SW 1271 (cell line): ENCODE measurements around the gene CORO1C.
"Not testable (repeated sequence)": the region's sequence is repeated elsewhere in the genome, so short reads cannot be mapped to it uniquely, and the experiment has no call there.

ENCODE experiments used
- DNase-seq, 2 experiments: peaks; one replicate each; lab custom pipeline; 2025; lab: John Stamatoyannopoulos, UW

CORO1C gene

DNA sequence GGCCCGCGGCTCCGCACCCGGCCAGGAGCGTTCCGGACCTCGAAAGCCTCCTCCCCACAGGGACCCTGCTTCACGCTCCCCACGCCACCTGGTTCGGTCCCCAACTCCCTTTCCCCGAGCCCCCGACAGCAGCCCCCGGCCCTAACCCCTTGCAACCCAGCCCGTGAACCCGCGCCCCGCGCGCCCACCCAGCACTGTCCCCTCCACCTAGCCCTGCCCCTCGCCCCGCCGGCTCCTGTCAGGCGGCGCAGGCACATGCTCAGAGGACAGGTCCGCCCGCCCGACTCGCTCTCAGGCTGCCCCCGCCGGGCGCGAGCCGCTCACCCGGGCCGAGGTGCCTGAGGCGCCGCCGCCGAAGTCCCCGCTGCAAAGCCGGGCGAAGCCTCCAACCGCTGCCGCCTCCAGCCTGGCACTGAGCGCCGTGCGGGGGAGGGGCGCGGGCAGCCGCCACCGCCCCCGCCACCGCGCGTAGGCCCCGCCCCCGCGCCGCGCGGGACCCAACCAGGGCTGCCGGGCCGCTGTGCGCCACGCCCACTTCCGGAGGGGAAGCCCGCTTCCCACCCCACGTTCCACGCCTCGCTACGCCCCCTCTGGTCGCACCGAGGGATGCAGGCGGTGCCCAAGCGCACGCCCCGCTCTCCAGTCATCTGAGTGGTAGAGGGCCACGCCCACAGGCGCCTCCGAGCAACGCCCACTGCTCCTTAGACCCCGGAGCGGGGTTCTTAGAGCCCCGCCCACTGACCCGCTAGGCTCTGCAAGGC is at the start of gene CORO1C:
Gene CORO1C (minus strand): TSS at position 414 of the 761 bp plus-strand sequence. CDS start 30,200 bp downstream, outside the sequence.
- peak; percentile 91 to 97 for DNase-seq

DNA sequence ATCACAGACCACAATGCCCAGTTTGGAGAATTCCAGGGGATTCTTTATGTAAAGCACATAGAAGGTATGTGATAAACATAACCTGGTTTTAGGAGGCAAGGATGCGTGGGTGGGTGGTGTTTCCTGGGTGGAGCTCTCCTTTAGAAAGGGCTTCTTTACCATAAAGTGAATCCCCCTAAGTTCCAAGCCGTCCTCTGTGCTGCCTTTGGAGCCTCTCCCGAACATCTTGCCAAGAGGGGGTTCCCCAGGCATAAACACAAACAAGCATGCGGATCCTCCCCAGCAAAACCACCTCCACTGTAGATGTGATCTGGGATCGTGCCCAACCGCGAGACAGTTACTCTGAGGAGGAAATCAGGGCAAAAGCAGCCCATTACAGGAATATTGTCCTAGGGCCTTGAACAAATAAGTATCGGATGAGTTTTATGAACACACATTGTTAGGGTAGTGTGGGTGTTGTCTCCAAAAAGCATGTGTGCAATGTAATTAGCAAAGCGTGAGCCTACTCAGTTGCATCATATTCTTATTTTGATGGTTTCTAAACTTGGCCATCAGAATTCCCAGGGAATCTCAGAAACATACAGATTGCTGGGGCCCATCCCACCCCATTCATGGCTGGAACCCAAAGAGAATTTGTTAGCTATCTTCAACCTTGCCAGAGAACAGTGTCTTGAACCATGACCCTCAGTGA is 48.8 kb upstream of the CORO1C start:
- no peak for DNase-seq

DNA sequence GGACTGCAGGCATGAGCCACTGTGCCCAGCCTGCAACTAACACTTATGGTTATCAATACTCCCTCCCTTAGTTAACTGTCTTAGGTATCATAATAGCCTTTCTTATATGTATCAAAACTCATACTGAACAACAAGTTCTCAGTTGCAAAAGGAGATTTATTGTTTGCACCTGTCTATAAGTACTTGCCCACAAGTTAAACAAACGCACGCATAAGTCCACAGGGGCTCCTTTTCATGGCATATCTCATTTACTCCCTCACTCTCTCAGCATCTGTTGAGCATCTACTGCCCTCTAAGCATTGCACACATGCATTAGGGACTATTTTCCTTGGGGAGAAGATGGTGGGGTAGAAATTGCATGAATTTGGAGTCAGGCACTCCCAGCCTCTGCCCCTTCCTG is 46.7 kb upstream of the CORO1C start:
- no peak for DNase-seq

DNA sequence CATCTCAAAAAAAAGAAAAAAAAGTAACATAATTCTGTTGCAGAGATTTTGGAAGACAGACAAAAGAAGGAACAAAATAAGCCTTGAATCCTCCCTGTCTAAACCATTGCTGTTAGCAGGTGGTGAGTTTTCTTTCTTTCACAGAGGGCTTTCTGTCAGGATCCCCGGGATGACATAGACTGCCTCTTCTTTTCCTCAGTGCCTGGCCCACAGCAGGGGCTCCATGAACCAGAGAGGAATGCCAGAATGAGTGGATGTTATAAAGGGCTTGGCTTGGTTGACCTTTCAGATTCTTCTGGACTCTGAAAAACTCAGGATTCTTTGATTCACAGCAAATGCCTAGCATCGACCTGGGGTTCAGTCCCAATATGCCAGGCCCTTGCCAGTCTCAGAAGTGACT is 45.8 kb upstream of the CORO1C start:
- DNase-seq, result no peak

DNA sequence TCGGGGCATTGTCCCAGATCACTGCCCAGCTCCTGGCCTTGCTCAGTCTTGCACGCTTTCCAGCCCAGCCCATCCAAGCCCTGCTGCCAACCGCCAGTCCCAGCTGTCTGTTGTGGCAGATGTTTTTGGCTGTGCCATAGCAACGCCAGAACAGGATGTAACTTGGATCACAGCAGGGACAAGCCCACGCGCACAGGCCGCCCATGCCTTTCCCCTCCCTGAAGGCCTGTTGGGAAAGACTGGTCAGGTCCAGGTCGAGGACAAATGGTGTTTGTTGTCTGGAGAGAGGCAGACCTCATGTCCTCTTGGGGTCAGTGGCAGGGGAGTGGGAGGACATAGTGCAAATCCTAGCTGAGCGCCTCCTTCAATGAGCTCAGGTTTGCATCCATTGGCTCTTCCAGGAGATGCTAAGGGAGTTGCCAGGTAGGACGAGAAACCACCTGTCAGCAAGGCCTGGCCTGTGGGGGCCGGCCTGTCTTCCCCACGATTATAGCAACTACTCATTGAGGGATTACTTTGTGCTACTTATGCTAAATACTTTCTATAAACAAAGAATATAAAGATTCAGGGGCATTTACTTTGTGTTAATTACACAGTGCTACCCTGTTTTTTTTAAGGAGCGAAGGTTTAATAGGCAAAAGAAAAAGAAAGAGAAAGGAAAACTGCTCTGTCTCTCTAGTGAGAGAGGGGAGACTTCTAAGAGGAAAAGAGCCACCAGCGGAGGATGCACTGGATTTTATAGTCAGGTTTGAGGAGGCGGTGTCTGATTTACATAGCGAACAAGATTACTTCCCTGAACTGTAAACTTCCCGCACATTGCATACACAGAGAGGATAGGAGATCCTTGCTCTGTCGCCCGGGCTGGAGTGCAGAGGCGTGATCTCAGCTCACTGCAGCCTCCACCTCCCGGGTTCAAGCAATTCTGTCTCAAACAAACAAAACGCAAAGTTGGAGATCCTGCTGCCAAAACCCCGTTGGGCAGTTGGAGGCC is 42.8 kb upstream of the CORO1C start:
- DNase-seq, result peak in 1 of 2 experiments; percentile 23

DNA sequence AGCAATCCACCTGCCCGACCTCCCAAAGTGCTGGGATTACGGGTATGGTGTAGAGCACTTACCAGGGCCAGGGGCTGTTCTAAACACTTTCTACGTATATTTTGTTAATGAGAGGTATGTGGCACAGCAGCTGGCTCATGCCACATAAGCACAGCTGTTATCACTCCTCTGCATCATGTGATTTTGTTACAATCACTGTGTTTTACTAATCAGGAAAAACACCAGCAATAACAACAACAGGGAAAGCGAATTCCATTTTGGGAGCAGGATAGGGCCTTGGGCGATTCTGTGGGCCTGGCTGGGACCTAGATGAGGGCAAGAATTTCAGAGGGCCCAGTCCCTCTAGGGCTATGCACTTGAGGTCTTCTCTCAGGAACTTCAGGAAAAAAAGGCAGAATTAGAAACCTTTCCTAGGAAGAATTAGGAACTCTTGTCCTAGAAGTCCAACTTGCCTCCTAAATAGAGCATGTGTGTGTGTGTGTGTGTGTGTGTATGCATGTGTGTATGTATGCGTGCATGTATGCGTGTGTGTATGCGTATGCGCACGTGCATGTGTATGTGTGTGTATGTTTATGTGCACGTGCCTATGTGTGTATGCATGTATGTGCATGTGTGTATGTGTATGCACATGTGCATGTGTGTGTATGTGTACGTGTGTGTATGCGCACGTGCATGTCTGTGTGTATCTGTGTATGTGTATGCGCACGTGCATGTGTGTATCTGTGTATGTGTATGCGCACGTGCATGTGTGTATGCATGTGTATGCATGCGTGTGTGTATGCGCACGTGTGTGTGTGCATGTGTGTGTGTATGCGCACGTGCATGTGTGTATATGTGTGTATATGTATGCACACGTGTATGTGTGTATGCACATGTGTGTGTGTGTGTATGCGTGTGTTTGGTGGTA is 41.8 kb upstream of the CORO1C start:
- DNase-seq, result no peak

DNA sequence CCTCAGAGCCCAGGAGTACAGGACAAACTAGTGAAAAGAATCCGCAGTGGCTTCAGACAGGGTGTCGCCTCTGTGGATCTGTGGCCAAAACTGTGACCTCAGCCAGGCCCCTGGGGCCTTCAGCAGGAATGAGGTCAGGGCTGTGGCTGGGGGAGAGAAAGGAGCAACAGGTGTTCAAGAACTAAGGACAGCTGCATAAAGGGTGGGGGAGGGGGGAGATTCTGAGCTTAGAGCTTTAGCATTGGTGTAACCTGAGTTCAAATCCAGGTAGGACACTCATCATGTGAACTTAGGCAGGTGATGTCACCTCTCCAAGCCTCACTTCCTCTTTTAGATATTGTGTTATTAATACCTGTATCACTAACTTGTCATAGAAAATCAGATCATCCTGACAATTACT is 40.9 kb upstream of the CORO1C start:
- DNase-seq, result no peak

DNA sequence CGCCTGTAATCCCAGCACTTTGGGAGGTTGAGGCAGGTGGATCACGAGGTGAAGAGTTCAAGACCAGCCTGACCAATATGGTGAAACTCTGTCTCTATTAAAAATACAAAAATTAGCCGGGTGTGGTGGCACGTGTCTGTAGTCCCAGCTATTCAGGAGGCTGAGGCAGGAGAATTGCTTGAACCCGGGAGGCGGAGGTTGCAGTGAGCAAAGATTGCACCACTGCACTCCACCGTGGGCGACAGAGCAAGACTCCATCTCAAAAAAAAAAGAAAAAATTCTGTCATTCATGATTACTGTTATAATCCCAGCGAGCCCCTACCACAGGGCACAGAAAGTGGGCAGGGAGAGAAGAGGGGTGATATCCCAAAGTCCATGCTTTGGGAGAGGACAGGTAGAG is 40.5 kb upstream of the CORO1C start:
- DNase-seq, result not testable (repeated sequence)

DNA sequence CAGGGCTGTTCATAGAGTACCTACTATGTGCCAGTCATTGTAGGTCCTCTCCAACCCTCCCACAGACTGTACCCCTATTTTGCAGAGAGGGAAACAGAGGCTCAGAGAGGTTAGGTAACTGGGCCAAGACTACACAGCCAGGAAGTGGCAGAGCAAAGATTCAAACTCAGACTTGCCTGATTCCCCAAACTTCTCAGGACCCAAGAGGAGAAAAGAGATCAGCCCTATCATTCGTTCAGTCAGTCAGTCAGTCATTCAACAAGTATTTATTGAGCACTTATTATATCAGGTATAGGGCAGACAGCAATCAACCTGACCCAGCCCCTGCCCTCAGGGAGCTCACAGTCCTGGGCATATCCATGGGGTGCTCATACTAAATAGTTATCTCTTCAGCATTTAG is 39.6 kb upstream of the CORO1C start:
- DNase-seq, result no peak

DNA sequence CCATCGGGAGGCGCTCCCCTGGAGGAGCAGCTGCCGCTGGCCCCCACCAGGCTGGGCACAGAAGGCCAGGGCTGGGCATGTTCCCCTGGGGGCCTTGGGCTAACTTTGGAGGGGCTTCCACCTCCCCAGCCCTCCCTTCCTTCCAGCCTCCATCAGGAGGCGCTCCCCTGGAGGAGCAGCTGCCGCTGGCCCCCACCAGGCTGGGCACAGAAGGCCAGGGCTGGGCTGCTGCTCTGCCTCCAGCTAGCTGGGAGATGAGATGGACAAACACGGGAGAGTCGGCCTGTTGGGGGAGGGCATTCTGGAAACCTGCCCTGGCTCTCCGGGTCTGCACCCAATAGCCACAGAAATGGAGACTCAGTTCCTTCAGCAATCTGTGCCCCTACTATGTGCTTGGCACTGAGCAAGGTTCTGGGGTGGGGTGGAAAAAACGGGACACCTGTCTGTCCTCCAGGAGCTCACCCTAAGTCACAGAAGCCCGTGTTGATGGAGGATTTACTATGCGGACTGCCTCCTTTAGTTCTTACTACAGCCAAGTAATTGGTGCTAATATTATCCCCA is 39.0 kb upstream of the CORO1C start:
- DNase-seq, result no peak

DNA sequence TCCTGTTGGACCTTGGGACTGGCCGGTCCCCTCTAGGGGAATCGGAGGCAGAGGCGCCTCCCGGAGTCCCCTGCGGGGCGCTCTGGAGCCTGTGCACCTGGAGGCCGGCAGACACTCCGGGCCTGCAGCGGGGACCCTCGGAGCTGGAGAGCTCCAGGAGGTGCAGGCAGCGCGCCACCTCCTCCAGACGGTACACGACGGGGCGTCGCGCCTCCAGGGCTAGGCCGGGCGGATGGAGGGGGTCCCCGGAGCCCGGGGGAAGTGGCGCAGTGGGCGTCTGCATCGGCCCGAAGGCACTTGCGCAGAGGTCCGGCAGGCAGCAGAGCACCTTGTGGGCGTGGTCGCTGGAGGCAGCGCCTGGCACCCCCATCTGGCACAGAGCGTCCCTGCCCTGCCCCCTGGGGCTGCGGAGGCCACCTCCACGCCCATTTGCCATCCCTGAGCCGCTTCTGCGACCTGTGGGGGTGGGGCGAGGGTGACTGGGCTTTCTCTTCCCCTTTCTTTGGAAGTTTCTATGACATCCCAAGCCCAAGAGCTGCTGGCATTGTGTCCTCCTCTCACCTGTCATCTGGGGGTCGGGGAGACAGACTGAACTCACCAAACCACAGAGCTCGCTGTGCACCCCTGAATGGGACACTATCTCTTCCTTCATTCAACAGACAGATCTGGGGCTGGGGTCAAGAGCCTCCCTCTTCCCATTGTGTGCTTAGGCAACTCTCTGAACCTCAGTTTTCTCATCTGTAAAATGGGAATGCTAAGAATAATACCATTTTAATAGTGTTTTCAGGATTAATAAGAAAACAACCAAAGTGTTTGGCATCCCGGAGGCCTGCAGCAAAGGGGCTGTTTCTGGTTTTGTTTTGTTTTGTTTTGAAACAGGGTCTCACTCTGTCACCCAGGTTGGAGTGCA is 37.5 kb upstream of the CORO1C start:
- DNase-seq, result no peak

DNA sequence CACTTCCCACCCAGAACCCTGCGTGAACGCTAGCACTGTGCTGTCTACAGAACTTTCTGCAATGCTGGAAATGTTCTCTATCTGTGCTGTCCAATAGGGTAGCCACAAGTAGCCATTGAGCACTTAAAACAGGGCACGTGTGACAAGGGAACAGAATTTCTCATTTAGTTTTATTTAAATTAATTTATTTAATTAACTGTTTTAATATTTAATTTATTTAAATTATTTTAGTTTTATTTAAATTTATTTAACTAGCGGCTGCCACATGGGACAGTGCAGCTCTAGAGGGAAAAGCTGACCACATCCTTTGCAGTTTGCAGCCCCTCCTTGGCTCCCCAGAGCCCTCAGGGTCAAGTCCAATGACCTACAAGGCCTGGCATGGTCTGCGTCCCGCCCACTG is 35.0 kb upstream of the CORO1C start:
- DNase-seq, result no peak

DNA sequence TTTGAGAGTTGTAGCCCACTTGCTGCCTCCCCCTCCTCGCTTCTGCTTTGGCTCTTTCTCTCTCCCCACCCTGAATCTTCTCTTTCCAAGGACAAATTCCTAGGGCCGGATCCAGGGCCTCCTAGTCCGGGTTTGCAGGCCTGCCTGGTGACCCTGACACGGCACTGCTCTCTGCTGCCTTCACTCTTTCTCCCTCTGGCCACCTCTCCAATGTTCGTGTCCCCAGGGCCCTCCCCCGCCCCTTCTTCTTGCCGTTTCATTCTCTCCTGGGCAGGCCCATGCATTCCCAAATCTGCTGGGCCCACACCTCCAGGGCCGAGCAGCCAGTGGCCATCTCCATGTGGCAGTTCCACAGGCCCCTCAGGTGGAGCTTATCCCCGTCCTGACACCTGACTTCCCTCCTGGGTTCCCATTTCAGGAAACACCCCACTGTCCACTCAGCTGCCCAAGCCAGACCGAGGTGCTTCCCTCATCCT is 34.0 kb upstream of the CORO1C start:
- DNase-seq, result no peak

DNA sequence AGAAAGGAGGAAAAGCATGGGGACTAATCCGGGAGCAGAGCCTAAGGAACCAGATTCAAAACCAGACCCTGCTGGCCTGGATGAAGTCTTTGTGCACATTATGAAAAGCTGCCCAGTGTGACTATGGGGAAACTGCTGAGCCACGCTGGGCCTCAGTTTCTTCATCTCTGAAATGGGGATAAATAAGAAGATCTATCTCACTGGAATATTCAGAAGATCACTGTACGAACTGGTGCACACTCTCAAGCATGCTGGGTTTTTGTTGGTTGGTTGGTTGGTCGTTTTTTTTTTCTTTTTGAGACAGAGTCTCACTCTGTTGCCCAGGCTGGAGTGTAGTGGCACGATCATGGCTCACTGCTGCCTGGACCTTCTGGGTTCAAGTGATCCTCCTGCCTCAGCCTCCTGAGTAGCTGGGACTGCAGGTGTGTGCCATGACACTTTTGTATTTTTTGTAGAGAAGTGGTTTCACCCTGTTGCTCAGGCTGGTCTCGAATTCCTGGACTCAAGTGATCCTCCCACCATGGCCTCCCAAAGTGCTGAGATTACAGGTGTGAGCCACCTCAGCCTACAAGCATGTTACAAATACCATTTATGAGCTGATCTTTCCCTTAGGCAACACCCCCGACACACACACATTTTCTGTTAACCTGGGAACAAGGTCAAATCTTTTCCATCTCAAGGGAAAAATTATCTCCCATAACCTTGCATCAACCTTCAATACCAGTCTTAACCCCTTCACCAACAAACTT is 33.4 kb upstream of the CORO1C start:
- DNase-seq, result no peak

DNA sequence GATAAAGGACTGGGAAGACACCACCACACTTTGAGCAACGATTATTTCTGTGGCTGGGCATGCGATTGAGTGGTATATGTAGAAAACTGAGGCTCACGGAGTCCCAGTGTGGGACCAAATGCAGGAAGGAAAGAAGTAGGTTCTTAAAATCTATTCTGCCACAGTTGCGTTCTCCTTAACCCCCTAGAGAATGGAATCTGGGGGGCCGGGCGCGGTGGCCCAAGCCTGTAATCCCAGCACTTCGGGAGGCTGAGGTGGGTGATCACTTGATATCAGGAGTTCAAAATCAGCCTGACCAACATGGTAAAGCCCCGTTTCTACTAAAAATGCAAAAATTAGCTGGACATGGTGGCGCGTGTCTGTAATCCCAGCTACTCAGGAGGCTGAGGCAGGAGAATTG is 29.9 kb upstream of the CORO1C start:
- no peak for DNase-seq

DNA sequence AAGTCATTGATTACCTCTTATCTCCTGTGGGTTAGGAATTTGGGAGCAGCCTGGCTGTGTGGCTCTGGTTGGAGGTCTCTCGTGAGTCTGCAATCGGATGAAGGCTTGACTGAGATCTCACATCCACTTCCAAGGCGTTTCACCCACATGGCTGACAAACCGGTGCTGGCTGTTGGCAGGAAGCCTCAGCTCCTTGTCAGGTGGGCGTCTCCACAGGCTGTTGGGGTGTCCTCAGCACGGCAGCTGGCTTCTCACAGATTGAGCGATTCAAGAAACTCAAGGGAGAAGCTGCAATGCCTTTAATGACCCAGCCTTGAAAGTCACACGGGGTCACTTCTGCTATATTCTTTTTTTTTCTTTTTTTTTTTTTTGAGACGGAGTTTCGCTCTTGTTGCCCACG is 28.6 kb upstream of the CORO1C start:
- no peak for DNase-seq

DNA sequence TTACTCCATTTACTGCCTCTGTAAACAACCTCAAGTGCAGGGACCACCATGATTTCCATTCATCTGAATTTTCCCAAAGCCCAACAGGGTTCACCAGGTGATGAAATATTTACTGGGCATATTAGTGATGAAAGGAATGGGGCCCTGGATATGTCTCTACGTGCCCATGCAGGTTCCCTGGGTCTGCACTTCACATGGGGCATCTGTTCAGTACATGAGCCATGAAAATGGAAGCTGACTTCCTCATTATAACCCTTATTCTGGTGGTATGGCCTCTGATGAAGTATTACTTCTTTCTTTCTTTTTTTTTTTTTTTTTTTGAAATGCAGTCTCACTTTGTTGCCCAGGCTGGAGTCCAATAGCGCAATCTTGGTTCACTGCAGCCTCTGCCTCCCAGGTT is 26.5 kb upstream of the CORO1C start:
- no peak for DNase-seq

DNA sequence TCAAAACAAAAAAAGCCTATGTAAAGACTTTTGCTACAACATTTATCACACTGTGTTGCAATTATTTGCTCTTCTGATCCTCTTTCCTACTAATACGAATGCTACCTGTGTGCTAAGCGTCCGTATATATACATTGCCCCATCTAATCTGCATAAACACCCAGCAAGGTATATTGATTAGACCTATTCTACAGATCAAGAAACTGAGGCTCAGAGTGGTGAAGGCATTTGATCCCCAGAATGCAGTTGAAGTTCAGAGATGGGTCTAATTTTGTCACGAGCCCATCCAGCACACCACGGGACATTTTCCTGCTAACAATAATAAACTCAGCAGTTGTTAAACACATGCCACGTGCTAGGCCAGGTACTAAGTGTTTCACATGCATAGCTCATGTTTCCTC is 25.1 kb upstream of the CORO1C start:
- no peak for DNase-seq

DNA sequence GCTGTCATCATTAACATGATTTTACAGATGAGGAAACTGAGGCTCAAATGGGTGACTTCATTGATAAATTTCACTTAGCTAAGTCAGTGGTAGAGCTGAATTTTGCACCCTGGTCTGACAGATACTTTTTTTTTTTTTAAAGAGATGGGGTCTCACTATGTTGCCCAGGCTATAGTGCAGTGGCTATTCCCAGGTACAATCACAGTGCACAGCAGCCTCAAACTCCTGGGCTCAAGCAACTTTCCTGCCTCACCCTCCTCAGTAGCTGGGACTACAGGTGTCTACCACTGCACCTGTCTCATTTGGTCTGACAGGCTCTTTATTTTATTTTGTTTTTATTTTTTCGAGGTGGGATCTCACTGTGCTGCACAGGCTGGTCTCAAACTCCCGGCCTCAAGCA is 24.2 kb upstream of the CORO1C start:
- no peak for DNase-seq
